ENCODE results near the gene GABRG3. TPM values are rescaled to one million over a fixed set of nuclear protein-coding genes. Genes with fewer than 3 reads are reported as not detected.

The GABRG3 gene
- total and polyA plus RNA-seq, 2 experiments from 2014 or later, result 0.10 to 1.4 TPM

- TF ChIP-seq REST (IDR thresholded peaks at IDR 0.05; ENCODE audit: unreplicated experiment) (no peak), ZNF462 (CRISPR knock-in tag; IDR thresholded peaks at IDR 0.05) (no peak)
These were observed 495.8 kb downstream of the GABRG3 start (continued) for GRCh38 chr15:27466758-27467157.

- Histone ChIP-seq H3K36me3 (ENCODE audit: insufficient read depth) (no peaks in the 10 kb centered on the region), H4K20me1 (replicated peaks; ENCODE audit: insufficient read depth) (no peaks in the 10 kb centered on the region), H2AFZ (no peak overlapping the region), H3F3A (replicated peaks; ENCODE audit: low read depth) (no peaks in the 10 kb centered on the region), H3K4me2 (no peak overlapping the region), H3K27me3 (ENCODE audit: insufficient read depth) (no peaks in the 10 kb centered on the region), H3K4me3 (no peak overlapping the region), H3K4me1 (ENCODE audit: insufficient read depth) (no peaks in the 10 kb centered on the region), H3K9me2 (ENCODE audit: insufficient read depth) (no peaks in the 10 kb centered on the region; the same call in none of the 2 replicates), H3K79me2 (replicated peaks; ENCODE audit: insufficient read depth) (no peaks in the 10 kb centered on the region), H3K27ac (ENCODE audit: low read depth) (no peak overlapping the region)
- Mint-ChIP-seq H3K9me3 (peaks cover 6% of the 10 kb centered on the region; the same call in 2 of the 3 replicates), H3K4me1 (peaks cover 5% of the 10 kb centered on the region), H3K27me3 (ENCODE audit: insufficient read depth, low read depth, poor library complexity) (peaks cover 3% of the 10 kb centered on the region), H3K4me3 (no peak overlapping the region), H3K36me3 (ENCODE audit: low read depth) (peaks cover 4% of the 10 kb centered on the region; the same call in 1 of the 3 replicates), H3K27ac (no peak overlapping the region)
- DNase-seq (ENCODE audit: low spot score) (no peak), ATAC-seq (no peak)
- TF ChIP-seq JUNB (IDR thresholded peaks at IDR 0.05; ENCODE audit: unreplicated experiment) (no peak), ETS1 (IDR thresholded peaks at IDR 0.05) (no peak), ZNF462 (CRISPR knock-in tag; IDR thresholded peaks at IDR 0.05) (no peak)
These were observed 497.2 kb downstream of the GABRG3 start for GRCh38 chr15:27468151-27468591.

Measured in GM23338 (cell line).